HG03378 (cell line): ENCODE measurements around the gene NDUFS8.
"Not testable (repeated sequence)": the region's sequence is repeated elsewhere in the genome, so short reads cannot be mapped to it uniquely, and the experiment has no call there.

Experiments used
- ATAC-seq: cut with Tn5 transposase; IDR thresholded peaks from one replicate; pipeline ENCODE4 v1.9.1; 2021; ENCODE audit warnings: mild to moderate bottlenecking, moderate library complexity; ENCODE audit not compliant: unreplicated experiment

Gene NDUFS8

GRCh38 chr11:68030318-68031143 is at the start of gene NDUFS8:
Gene NDUFS8, plus strand, starts transcription at chr11:68030681. Its CDS starts 1,471 bp downstream, at chr11:68032152.
- peak; percentile 91 for ATAC-seq

DNA sequence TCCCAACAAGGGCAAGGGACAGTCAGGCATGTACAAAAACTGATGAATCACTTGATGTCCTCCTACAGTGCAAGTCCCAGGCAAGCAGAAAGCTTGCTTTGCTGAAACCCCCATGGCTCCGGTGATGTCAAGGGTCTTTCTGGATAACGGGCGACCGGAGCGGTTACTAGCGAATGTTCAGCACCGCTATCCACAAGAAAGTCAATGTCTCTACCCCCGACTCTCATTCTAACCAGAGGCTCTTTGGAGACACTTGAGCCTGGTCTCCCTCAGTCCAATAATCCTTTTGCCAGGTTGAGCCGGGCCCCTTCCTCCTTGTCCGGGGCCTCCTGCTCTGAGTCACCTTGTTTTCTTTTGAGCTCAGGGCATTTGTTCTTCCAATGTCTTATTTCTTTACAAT is 49.3 kb upstream of the NDUFS8 start:
- ATAC-seq: not testable (repeated sequence)

- not testable (repeated sequence) for ATAC-seq
Observed at GRCh38 chr11:67982255-67982857, 48.1 kb upstream of the NDUFS8 start.

GRCh38 chr11:67983951-67984350 is 46.5 kb upstream of the NDUFS8 start:
- ATAC-seq: no peak

- not testable (repeated sequence) for ATAC-seq
Observed at GRCh38 chr11:67985302-67985701, 45.2 kb upstream of the NDUFS8 start.

GRCh38 chr11:67990546-67991346 is 39.7 kb upstream of the NDUFS8 start:
- ATAC-seq: not testable (repeated sequence)

DNA sequence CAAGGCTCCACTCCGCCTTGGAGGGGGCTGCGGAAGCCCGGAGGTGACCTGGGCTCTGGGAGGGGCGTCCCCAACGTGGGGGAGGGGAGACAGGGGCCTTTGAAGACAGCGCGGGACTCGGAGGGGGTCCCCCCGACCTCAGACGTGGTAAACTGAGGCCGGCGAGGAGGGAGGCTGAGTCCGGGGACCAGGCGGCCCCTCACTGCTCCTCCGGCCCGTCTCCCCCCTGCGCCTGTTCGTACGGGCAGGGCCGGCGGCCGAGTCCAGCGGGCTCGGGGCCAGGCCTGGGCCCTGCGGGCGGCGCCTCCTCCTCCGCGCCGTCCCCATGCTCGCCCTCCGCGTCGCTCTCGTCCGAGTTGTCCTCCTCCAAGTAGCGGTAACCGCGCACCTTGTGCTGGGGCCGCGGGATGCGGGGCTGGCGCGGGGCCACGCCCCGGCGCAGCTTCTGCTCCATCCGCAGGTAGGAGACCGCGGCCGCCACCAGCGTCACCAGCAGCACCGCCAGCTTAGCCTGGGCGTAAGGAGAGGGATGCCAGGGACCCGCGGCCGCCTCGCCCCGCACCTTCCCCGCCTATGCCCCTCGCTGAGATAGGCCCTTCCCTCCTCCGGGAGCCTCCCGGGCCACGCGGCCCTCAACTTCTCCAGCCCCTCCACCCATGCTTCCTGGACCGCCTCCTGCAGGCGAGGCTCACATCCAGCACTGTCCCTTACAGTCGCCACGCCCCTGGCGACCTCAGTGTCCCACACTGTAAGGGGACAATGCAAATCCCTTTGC is 38.9 kb upstream of the NDUFS8 start:
- not testable (repeated sequence) for ATAC-seq

- ATAC-seq: not testable (repeated sequence)
Observed at GRCh38 chr11:67993821-67994220, 36.7 kb upstream of the NDUFS8 start.

- ATAC-seq: not testable (repeated sequence)
Observed at GRCh38 chr11:67994387-67994786, 36.1 kb upstream of the NDUFS8 start.

DNA sequence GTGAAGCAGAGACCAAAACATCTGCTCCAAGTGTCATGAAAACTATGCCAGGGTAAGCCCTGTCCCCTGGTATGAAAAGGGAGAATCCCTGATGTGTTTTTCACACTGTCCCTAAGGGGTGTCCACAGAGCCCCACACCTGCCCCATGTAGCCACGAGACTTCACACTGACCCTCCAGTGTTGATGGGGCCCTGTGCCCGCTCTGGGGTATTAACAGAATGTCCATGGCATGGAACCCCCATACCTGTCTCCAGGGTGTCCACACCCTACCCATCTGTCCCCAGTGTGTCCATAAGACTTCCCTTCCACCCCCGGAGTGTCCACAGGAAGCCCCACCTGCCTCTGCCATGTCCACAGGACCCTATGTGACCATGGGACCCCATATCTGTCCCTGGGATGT is 35.4 kb upstream of the NDUFS8 start:
- not testable (repeated sequence) for ATAC-seq

- not testable (repeated sequence) for ATAC-seq
Observed at GRCh38 chr11:67995579-67995978, 34.9 kb upstream of the NDUFS8 start.

DNA sequence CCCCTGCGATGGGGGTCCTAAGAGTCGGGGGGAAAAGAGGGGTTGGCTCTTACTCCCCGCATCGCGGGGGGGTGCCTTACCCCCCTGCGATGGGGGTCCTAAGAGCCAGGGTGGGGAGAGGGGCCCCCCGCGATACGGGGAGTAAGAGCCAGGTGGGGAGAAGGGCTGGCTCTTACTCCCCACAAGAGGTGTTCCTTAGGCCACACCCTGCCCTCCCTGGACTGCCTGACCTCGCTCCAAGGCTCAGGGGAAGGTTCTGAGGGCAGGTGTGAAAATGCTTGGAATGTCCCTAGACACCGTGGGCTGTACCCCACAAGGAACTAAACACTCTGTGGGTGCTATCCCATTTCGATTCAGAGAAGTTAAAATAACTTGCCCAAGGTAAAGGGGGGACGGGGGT is 34.4 kb upstream of the NDUFS8 start:
- ATAC-seq: no peak

- no peak for ATAC-seq
Observed at GRCh38 chr11:67996622-67997474, 33.6 kb upstream of the NDUFS8 start.

DNA sequence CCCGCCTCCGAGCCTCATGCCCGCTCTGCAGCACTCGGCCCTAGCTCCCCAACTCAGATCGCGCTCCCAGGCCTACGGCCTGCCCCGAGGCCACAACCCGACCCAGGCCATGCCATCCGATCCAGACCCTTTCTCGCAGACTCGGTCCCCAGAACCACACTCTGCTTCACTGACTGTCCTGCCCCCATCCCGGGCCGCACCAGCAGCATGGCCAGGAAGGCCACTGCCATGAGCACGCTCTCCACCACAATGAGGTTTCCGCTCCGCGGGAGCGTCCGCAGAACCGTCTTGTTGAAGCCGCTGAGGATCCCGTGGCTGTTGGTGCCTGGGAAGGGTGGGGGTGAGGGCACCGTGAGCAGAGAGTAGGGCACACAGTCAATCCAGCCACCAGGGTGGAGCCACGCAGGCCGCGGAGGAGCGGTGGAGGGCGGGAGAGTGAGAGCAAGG is 33.0 kb upstream of the NDUFS8 start:
- no peak for ATAC-seq

DNA sequence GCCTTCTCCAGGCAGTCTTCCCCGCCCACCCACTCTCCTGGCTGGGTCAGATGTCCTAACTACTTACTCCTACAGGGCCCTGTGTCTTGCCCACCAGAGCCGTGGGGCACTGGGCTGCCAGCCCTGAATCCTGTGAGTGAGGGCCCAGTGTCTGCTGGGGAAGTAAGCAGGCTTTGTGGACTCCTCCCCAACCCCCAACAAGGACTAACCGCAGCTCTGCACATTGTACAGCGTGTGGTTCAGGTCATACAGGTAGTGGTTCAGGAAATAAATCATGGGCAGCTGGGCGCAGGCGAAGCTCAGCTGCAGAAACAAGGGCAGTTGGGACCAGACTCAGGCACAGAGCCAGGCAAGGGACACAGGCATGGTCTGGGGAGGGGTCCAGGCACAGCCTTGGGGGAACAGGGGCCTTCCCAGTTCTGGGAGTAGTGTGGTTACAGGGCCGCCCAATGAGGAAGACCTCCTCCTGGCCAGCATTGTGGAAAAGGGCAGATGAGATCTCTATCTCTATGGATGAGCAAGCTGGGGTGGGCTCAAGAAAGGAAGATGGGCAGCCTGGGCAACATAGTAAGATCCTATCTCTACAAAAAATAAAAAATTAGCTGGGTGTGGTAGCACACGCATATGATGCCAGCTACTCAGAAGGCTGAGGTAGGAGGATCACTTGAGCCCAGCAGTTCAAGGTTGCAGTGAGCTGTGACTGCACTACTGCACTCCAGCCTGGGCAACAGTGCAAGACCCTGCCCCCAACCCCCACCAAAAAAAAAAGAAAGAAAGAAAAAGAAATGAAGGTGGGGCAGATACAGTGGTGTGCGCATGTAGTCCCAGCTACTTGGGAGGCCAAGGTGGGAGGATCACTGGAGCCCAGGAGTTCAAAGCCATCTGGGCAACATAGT is 32.1 kb upstream of the NDUFS8 start:
- ATAC-seq: no peak

GRCh38 chr11:67999201-67999629 is 31.3 kb upstream of the NDUFS8 start:
- ATAC-seq: no peak

DNA sequence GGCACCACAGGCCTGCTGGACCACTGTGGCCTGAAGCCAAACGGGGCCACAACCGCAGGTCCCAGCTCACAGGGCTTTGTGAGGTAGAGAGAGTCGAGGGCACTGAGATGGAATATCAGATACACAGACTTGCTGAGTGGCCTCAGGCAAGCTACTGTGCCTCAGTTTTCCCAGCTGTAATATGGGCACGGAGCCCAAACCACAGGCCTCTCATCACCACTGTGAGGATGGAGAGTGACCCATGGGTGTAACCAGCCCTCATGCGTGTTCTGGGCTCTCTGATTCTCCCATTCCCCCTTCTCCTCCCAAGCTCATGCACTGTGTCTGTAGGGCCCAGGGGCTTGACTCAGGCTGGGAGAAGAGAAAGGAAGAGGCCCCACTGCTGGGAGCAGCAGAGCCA is 30.8 kb upstream of the NDUFS8 start:
- no peak for ATAC-seq

GRCh38 chr11:68002575-68002937 is 27.9 kb upstream of the NDUFS8 start:
- ATAC-seq: no peak
